ENCODE measurements around the gene TBC1D2. TPM values are rescaled to one million over a fixed set of nuclear protein-coding genes. Genes with fewer than 3 reads are reported as not detected.
A peak's percentile ranks its signal among the peaks of the same experiment; 100 is the strongest.

The TBC1D2 gene
- total and polyA plus RNA-seq, 10 of the 15 experiments (the other 5 are each of a cell fraction or from before 2014, with no cell fraction given), result 0.04 to 1.6 (median 1.1) TPM

DNA sequence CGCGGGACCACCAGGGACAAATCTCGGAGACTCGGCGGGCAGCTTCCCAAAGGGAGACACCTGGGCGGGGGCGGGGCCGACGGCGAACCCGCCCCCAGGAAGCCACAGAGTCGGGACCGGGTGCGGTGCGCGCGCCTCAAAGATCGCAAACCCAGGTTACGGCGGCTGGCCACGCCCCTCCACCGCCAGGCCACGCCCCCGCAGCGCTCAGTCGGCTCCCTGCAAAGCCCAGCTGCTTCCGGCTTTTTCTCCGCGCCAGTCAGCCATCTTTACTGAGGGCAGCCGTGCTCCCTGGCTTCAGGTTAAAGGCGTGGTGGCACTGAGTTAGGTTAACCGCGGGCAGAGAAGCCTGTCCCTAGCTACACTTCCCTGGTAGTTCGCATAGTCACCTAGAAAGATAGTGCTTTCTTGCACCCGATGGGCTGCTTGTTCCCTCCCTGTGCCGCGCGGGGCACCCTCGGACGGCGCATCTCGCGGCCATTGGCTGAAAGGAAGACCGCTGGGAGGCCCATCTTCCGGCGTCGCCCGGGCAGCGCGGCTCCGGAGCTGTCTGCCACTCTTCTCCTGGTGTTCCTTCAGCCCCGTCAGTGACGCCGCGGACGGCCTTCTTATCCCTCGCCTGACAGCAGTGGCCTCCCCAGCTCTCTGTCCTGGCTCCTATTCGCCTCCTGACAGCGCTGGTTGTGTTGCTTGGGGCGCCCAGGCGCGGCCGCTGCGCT is at the start of gene TBC1D2 (continued):
- TF ChIP-seq, protein P1, sequence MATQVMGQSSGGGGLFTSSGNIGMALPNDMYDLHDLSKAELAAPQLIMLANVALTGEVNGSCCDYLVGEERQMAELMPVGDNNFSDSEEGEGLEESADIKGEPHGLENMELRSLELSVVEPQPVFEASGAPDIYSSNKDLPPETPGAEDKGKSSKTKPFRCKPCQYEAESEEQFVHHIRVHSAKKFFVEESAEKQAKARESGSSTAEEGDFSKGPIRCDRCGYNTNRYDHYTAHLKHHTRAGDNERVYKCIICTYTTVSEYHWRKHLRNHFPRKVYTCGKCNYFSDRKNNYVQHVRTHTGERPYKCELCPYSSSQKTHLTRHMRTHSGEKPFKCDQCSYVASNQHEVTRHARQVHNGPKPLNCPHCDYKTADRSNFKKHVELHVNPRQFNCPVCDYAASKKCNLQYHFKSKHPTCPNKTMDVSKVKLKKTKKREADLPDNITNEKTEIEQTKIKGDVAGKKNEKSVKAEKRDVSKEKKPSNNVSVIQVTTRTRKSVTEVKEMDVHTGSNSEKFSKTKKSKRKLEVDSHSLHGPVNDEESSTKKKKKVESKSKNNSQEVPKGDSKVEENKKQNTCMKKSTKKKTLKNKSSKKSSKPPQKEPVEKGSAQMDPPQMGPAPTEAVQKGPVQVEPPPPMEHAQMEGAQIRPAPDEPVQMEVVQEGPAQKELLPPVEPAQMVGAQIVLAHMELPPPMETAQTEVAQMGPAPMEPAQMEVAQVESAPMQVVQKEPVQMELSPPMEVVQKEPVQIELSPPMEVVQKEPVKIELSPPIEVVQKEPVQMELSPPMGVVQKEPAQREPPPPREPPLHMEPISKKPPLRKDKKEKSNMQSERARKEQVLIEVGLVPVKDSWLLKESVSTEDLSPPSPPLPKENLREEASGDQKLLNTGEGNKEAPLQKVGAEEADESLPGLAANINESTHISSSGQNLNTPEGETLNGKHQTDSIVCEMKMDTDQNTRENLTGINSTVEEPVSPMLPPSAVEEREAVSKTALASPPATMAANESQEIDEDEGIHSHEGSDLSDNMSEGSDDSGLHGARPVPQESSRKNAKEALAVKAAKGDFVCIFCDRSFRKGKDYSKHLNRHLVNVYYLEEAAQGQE (IDR thresholded peaks at IDR 0.05; ENCODE audit: low read depth, low read length), result no peak
- TF ChIP-seq, protein P2, sequence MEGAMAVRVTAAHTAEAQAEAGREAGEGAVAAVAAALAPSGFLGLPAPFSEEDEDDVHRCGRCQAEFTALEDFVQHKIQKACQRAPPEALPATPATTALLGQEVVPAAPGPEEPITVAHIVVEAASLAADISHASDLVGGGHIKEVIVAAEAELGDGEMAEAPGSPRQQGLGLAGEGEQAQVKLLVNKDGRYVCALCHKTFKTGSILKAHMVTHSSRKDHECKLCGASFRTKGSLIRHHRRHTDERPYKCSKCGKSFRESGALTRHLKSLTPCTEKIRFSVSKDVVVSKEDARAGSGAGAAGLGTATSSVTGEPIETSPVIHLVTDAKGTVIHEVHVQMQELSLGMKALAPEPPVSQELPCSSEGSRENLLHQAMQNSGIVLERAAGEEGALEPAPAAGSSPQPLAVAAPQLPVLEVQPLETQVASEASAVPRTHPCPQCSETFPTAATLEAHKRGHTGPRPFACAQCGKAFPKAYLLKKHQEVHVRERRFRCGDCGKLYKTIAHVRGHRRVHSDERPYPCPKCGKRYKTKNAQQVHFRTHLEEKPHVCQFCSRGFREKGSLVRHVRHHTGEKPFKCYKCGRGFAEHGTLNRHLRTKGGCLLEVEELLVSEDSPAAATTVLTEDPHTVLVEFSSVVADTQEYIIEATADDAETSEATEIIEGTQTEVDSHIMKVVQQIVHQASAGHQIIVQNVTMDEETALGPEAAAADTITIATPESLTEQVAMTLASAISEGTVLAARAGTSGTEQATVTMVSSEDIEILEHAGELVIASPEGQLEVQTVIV (IDR thresholded peaks at IDR 0.05; ENCODE audit: borderline replicate concordance, partially characterized antibody), result peak; percentile 92
- no peak for TF ChIP-seq HDAC2 (IDR thresholded peaks at IDR 0.05)
- TF ChIP-seq CEBPB (IDR thresholded peaks at IDR 0.05; ENCODE audit: borderline replicate concordance in 1 of 2, low read depth in 2 of 2, low read length in 2 of 2), result no peak
- TF ChIP-seq, protein P3, sequence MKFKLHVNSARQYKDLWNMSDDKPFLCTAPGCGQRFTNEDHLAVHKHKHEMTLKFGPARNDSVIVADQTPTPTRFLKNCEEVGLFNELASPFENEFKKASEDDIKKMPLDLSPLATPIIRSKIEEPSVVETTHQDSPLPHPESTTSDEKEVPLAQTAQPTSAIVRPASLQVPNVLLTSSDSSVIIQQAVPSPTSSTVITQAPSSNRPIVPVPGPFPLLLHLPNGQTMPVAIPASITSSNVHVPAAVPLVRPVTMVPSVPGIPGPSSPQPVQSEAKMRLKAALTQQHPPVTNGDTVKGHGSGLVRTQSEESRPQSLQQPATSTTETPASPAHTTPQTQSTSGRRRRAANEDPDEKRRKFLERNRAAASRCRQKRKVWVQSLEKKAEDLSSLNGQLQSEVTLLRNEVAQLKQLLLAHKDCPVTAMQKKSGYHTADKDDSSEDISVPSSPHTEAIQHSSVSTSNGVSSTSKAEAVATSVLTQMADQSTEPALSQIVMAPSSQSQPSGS (IDR thresholded peaks at IDR 0.05; ENCODE audit: low read length), result no peak
- TF ChIP-seq TBL1XR1 (IDR thresholded peaks at IDR 0.05; ENCODE audit: low read depth, low read length), result peak; percentile 7; the same call in 1 of the 2 replicates
- TF ChIP-seq TARDBP (IDR thresholded peaks at IDR 0.05; ENCODE audit: borderline replicate concordance), result peak; percentile 41; the same call in 1 of the 2 replicates
- TF ChIP-seq, protein P4, sequence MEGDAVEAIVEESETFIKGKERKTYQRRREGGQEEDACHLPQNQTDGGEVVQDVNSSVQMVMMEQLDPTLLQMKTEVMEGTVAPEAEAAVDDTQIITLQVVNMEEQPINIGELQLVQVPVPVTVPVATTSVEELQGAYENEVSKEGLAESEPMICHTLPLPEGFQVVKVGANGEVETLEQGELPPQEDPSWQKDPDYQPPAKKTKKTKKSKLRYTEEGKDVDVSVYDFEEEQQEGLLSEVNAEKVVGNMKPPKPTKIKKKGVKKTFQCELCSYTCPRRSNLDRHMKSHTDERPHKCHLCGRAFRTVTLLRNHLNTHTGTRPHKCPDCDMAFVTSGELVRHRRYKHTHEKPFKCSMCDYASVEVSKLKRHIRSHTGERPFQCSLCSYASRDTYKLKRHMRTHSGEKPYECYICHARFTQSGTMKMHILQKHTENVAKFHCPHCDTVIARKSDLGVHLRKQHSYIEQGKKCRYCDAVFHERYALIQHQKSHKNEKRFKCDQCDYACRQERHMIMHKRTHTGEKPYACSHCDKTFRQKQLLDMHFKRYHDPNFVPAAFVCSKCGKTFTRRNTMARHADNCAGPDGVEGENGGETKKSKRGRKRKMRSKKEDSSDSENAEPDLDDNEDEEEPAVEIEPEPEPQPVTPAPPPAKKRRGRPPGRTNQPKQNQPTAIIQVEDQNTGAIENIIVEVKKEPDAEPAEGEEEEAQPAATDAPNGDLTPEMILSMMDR (IDR thresholded peaks at IDR 0.05 in 2 of 3, conservative IDR thresholded peaks at IDR 0.05 in 1 of 3; ENCODE audit: control insufficient read depth in 2 of 3, extremely low read depth in 1 of 3, insufficient read depth in 1 of 3, low read depth in 3 of 3, low read length in 3 of 3), result peak; percentile 15 to 28 (median 21); a peak in 2 of 6 replicates
- TF ChIP-seq ETV6 (conservative IDR thresholded peaks at IDR 0.05 in 1 of 2, IDR thresholded peaks at IDR 0.05 in 1 of 2; ENCODE audit: borderline replicate concordance in 1 of 2, low read depth in 1 of 2), result no peak
- TF ChIP-seq POLR2AphosphoS2 (IDR thresholded peaks at IDR 0.05; ENCODE audit: low read depth, low read length), result no peak
- no peak for TF ChIP-seq JUND (IDR thresholded peaks at IDR 0.05; ENCODE audit: low read depth, low read length)
- 0 out of 2 replicates have a peak, but pooled peaks have one; percentile 76 for TF ChIP-seq CBFB (IDR thresholded peaks at IDR 0.05; ENCODE audit: low read depth)
- TF ChIP-seq, protein P5, sequence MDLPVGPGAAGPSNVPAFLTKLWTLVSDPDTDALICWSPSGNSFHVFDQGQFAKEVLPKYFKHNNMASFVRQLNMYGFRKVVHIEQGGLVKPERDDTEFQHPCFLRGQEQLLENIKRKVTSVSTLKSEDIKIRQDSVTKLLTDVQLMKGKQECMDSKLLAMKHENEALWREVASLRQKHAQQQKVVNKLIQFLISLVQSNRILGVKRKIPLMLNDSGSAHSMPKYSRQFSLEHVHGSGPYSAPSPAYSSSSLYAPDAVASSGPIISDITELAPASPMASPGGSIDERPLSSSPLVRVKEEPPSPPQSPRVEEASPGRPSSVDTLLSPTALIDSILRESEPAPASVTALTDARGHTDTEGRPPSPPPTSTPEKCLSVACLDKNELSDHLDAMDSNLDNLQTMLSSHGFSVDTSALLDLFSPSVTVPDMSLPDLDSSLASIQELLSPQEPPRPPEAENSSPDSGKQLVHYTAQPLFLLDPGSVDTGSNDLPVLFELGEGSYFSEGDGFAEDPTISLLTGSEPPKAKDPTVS (IDR thresholded peaks at IDR 0.05; ENCODE audit: low read depth, low read length), result no peak
- TF ChIP-seq, protein P6, sequence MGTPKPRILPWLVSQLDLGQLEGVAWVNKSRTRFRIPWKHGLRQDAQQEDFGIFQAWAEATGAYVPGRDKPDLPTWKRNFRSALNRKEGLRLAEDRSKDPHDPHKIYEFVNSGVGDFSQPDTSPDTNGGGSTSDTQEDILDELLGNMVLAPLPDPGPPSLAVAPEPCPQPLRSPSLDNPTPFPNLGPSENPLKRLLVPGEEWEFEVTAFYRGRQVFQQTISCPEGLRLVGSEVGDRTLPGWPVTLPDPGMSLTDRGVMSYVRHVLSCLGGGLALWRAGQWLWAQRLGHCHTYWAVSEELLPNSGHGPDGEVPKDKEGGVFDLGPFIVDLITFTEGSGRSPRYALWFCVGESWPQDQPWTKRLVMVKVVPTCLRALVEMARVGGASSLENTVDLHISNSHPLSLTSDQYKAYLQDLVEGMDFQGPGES (IDR thresholded peaks at IDR 0.05), result no peak; the same call in 1 of the 2 replicates
- no peak for TF ChIP-seq ZBED1 (IDR thresholded peaks at IDR 0.05; ENCODE audit: borderline replicate concordance)
